ENCODE results near the gene GMEB1.
"Not testable (repeated sequence)": the region's sequence is repeated elsewhere in the genome, so short reads cannot be mapped to it uniquely, and the experiment has no call there.

GMEB1 gene

GRCh38 chr1:28675924-28676257 is 7.3 kb downstream of the GMEB1 start:
- no peak for DNase-seq

DNA sequence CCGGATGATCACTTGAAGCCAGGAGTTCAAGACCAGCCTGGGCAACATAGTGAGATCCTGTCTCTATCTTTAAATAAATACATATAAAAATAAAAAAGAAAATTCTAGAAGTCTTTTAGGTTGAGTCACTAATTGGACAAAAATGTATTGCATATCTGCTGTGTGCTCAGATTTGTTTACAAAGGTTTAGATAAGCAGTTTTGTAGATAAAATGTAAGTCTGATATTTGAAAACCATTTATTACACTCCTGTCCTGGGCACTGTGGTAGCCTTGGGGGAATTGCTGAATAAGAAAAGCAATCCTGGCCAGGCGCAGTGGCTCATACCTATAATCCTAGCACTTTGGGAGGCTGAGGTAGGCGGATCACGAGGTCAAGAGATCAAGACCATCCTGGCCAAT is 11.6 kb downstream of the GMEB1 start:
- DNase-seq: no peak

DNA sequence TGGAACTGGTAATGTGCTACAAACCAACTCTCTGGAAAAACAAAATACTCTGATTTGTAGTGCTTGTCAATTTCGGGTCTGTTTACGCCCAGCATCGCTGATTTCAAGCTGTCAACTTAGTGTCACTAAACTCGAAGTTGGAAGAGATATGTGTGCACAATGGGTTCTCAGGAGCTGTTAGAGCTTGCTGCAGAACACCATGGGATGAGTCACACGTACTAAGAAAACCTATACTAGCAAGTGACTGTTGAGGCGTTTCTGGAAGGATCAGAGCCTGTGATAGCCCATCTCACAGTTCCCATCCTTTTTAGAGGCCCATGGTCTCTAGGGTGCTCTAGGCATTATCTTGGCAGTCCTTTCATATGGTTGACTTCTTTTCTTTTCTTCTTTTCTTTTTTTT is 14.3 kb downstream of the GMEB1 start:
- DNase-seq: no peak

- no peak for DNase-seq
Measured at GRCh38 chr1:28684937-28685336, 16.4 kb downstream of the GMEB1 start.

DNA sequence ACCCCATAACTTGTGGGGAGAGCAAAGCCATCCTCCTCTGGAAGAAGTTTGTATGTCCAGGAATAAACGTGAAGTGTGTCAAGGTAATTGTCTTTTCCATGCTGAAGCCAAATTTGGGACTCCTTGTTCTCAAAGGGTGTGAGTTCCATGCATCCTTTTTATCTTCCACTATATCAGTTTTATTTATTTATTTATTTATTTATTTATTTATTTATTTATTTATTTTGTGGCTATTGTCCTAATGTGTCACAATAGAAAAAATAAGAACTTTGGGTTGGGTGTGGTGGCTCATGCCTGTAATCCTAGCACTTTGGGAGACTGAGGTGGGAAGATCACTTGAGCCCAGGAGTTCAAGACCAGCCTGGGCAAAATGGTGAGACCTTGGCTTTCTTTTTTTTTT is 23.0 kb downstream of the GMEB1 start:
- not testable (repeated sequence) for DNase-seq

DNA sequence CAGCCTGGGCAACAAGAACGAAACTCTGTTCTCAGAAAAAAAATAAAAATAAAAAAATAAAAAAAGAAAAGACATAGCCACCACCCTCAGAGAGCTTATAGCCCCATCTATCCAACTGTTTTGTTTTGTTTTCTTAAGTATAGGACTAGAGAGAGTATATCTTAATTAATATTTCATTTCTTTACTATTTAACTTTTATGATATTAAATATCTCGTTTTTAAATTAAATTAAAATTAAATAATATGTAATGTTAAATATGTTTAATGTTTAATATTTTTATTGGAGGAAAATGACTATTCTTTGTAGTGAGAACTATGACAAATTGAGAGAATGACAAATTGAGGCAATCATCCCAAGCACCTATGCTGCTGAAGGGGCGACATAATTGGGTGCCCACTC is 35.0 kb downstream of the GMEB1 start:
- no peak for DNase-seq

GRCh38 chr1:28716336-28716735 is 47.8 kb downstream of the GMEB1 start:
- no peak for DNase-seq

- no peak for DNase-seq
Measured at GRCh38 chr1:28718166-28718565, 49.6 kb downstream of the GMEB1 start.

GRCh38 chr1:28718586-28719331 is 50.2 kb downstream of the GMEB1 start:
- DNase-seq: no peak

GRCh38 chr1:28719332-28719619 is 50.7 kb downstream of the GMEB1 start:
- no peak for DNase-seq

- DNase-seq: no peak
Measured at GRCh38 chr1:28720376-28720775, 51.8 kb downstream of the GMEB1 start.

GRCh38 chr1:28721927-28722326 is 53.3 kb downstream of the GMEB1 start:
- not testable (repeated sequence) for DNase-seq

DNA sequence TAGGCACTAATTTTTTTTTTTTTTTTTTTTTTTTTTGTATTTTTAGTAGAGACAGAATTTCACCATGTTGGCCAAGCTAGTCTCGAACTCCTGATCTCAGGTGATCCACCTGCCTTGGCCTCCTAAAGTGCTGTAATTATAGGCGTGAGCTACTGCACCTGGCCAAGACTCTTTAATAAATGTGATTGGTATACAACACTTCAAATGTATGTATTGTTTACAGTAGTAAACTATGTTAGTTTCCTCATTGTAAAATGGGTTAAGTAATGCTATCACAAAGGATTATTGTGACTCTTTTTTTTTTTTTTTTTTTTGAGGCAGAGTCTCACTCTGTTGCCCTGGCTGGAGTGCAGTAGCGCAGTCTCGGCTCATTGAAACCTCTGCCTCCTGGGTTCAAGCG is 56.8 kb downstream of the GMEB1 start:
- not testable (repeated sequence) for DNase-seq

GRCh38 chr1:28735961-28736449 is 67.4 kb downstream of the GMEB1 start:
- DNase-seq: no peak

DNA sequence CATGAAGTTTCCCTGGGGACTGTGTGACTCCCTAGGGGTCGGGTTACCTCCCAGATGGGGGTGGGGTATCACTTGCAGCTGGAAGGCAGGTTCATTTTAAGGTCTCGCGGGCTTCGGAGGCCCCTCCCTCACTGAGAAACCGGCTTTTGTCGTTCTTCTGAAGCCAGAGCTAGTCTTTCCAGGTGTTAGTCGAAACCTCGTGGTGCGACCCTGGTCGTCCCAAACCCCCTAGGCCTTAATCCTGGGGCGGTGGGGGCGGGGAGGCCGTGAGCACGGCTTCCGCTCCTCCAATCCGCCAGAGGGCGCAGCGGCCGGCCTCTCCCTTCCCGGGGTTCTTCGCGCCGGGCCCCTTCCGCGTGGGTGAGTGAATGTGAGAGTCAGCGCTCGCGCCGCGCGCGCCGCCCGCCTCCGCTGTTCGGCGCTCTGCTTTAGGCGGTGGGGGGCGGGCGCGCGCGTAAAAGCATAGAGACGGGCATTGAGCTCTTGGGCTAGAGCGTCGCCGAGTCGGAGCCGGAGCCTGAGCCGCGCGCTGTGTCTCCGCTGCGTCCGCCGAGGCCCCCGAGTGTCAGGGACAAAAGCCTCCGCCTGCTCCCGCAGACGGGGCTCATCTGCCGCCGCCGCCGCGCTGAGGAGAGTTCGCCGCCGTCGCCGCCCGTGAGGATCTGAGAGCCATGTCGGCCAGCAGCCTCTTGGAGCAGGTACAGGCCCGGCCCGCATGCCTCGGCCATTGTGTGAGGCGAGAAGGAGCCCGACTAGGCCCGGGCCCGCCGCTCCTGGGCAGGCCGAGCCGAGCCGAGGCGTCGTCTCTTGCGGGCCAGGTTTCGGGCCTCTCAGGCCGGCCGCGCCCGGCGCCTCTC is 68.1 kb downstream of the GMEB1 start, which contains the start of gene YTHDF2:
Gene YTHDF2 (plus strand): TSS at position 491 of the 857 bp plus-strand sequence. CDS start 181 bp downstream, at position 672.
- DNase-seq: peak; percentile 87

GRCh38 chr1:28737307-28738132 is 68.9 kb downstream of the GMEB1 start:
- DNase-seq: peak; percentile 11

DNA sequence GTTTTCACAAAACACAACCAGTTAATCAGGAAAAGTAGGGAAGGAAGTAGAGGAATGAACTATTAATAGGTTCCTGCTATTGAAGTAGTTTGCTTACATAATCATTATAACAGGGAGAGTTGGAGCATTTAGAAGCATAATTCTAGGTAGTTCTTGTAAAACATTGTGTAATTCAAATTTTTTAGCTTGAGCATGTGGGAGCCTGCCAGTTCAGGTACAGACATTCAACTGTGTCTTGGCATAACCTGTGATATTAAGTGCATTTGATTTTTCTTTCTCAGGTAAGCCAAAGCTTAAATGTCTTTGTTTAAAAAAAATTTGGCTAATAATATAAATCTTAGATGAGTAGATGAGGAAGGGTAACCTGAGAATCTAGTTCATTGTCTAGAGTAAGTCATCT is 71.5 kb downstream of the GMEB1 start:
- no peak for DNase-seq

GRCh38 chr1:28744184-28744583 is 75.6 kb downstream of the GMEB1 start:
- DNase-seq: no peak

- DNase-seq: no peak
Measured at GRCh38 chr1:28745653-28746173, 77.1 kb downstream of the GMEB1 start.

DNA sequence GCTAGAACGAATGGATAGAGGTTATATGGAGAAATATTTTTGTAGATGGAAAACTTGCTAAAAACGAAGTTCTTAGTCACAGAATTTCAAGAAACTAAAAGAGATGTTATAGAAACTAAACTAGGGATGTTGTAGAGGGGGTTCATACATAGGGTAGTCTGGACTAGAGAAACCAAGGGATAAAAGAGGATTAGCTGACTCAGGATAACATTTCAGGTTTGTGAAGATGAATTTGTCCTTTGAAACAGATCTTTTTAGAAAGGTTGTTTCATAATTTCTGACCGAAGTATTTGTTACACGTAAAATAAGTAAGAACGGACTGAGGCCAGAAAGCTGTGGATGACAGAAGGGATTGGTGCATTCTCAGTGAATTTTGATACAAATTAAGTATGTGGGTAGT is 81.7 kb downstream of the GMEB1 start:
- no peak for DNase-seq

DNA sequence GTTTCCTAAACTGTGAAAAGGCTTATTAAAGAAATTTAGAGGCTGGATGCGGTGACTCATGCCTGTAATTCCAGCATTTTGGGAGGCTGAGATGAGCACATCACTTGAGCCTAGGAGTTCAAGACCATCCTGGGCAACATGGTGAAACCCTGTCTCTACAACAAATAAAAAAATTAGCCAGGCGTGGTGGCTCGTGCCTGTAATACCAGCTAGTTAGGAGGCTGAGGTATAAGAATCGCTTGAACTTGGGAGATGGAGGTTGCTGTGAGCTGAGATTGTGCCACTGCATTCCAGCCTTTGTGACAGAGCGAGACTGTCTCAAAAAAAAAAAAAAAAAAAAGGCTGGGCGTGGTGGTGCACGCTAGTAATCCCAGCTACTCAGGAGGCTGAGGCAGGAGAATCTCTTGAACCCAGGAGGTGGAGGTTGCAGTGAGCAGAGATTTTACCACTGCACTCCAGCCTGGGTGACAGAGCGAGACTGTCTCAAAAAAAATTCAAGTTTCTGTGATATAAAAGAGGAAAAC is 82.2 kb downstream of the GMEB1 start:
- DNase-seq: not testable (repeated sequence)

GRCh38 chr1:28751315-28752060 is 82.9 kb downstream of the GMEB1 start:
- no peak for DNase-seq
